Suprapubic skin (tissue), 4 donors: ENCODE results near the gene KLF17. TPM values are rescaled to one million over a fixed set of nuclear protein-coding genes. Genes with fewer than 3 reads are reported as not detected.

Source experiments
- DNase-seq, 2 donors: peaks; one replicate each; pipeline ENCODE4 v3.0.0-alpha.2; 2019; ENCODE audit warnings: low spot score in 2 of 2
- H3K27ac ChIP-seq: fragments of 200-600 bp; sonication (generic); one replicate; pipeline ENCODE4 v1.5.1; 2019
- H3K27me3 ChIP-seq: fragments of 200-600 bp; sonication (generic); one replicate; pipeline ENCODE4 v1.5.1; 2019
- H3K36me3 ChIP-seq: fragments of 200-600 bp; sonication (generic); one replicate; pipeline ENCODE4 v1.5.1; 2019
- H3K4me1 ChIP-seq: fragments of 200-600 bp; sonication (generic); one replicate; pipeline ENCODE4 v1.5.1; 2019
- H3K4me3 ChIP-seq: fragments of 200-600 bp; sonication (generic); one replicate; pipeline ENCODE4 v1.5.1; 2019; ENCODE audit warnings: mild to moderate bottlenecking
- H3K9me3 ChIP-seq: fragments of 200-600 bp; sonication (generic); one replicate; pipeline ENCODE4 v1.5.1; 2019
- EP300 ChIP-seq: sonication (generic); formaldehyde crosslinking; IDR thresholded peaks from one replicate; pipeline ENCODE4 v1.6.1; 2017; ENCODE audit warnings: antibody characterized with exemption
- POLR2A ChIP-seq, 2 donors: fragments of 450-650 bp; IDR thresholded peaks; one replicate each; pipeline ENCODE4 v1.6.1; 2017; ENCODE audit warnings: antibody characterized with exemption in 2 of 2, mild to moderate bottlenecking in 2 of 2, moderate library complexity in 2 of 2
- POLR2AphosphoS5 ChIP-seq, 3 donors: sonication (generic); formaldehyde crosslinking; IDR thresholded peaks; one replicate each; pipeline ENCODE4 v1.6.1; 2017; ENCODE audit warnings: antibody characterized with exemption in 3 of 3
- WGBS: methylation state at CpG from one replicate; pipeline ENCODE4 v1.1.5; 2018; 5-methylcytosine and 5-hydroxymethylcytosine counted together
- total RNA-seq, 4 donors: library from RNA; depleted of rRNA; stranded (reverse); fragments of >200 nt; gene quantifications; one replicate each; pipeline ENCODE4 v1.1.0, GENCODE V29; 2016
- TF ChIP-seq, protein P1 (sequence below), 2 donors: fragments of 200-600 bp in 1 of 2; fragments of 450-650 bp in 1 of 2; sonication (generic) in 1 of 2; IDR thresholded peaks; one replicate each; pipeline ENCODE4 v1.5.1; 2016 to 2019; ENCODE audit warnings: antibody characterized with exemption in 2 of 2, mild to moderate bottlenecking in 1 of 2, moderate library complexity in 1 of 2

Gene KLF17
- total RNA-seq, 4 donors from 2014 or later = not detected

- no peaks in the 10 kb centered on the region for H3K36me3 ChIP-seq
- H3K9me3 ChIP-seq = no peaks in the 10 kb centered on the region
- H3K27me3 ChIP-seq = peaks cover 4% of the 10 kb centered on the region
- DNase-seq = no peak
- 71% methylated on average over 3 of the region's 3 CpGs for WGBS
- no peaks in the 10 kb centered on the region for H3K4me1 ChIP-seq
- H3K27ac ChIP-seq = no peak overlapping the region
- TF ChIP-seq, protein P1, sequence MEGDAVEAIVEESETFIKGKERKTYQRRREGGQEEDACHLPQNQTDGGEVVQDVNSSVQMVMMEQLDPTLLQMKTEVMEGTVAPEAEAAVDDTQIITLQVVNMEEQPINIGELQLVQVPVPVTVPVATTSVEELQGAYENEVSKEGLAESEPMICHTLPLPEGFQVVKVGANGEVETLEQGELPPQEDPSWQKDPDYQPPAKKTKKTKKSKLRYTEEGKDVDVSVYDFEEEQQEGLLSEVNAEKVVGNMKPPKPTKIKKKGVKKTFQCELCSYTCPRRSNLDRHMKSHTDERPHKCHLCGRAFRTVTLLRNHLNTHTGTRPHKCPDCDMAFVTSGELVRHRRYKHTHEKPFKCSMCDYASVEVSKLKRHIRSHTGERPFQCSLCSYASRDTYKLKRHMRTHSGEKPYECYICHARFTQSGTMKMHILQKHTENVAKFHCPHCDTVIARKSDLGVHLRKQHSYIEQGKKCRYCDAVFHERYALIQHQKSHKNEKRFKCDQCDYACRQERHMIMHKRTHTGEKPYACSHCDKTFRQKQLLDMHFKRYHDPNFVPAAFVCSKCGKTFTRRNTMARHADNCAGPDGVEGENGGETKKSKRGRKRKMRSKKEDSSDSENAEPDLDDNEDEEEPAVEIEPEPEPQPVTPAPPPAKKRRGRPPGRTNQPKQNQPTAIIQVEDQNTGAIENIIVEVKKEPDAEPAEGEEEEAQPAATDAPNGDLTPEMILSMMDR (IDR thresholded peaks at IDR 0.05) = no peak
- TF ChIP-seq EP300 = no peak
- no peak for TF ChIP-seq POLR2AphosphoS5 (IDR thresholded peaks at IDR 0.05)
- TF ChIP-seq POLR2A (IDR thresholded peaks at IDR 0.05) = no peak
- no peak overlapping the region for H3K4me3 ChIP-seq
These were observed 44.2 kb upstream of the KLF17 start for GRCh38 chr1:44074415-44074814.

GRCh38 chr1:44076066-44076465 lies 42.6 kb upstream of the KLF17 start:
- no peak overlapping the region for H3K27ac ChIP-seq
- WGBS = 71% methylated on average over 1 of the region's 1 CpG
- no peaks in the 10 kb centered on the region for H3K36me3 ChIP-seq
- no peaks in the 10 kb centered on the region for H3K9me3 ChIP-seq
- TF ChIP-seq POLR2AphosphoS5 (IDR thresholded peaks at IDR 0.05) (no peak), POLR2A (IDR thresholded peaks at IDR 0.05) (no peak)
- H3K4me1 ChIP-seq = no peaks in the 10 kb centered on the region
- no peaks in the 10 kb centered on the region for H3K27me3 ChIP-seq
- DNase-seq = no peak
- no peak overlapping the region for H3K4me3 ChIP-seq

DNA sequence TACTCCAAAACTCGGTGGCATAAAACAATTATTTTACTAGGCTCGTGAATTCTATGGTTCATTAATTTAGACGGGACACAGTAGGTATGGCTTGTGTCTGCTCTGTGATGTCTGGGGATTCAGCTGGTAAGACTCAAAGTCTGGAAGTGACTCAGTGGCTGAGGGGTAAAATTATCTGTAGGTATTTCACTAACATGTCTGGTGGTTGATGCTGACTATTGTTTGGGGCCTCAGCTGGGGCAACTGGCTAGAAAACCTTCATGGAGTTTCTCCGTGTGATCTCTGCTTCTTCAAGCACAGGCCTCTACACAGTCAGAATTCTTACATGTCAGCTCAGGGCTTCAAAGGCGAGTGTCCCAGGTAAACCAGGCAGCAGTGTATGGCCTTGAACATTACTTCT lies 41.2 kb upstream of the KLF17 start:
- Histone ChIP-seq H3K9me3 (no peaks in the 10 kb centered on the region), H3K36me3 (no peaks in the 10 kb centered on the region), H3K4me3 (no peak overlapping the region), H3K27me3 (no peaks in the 10 kb centered on the region), H3K27ac (no peak overlapping the region), H3K4me1 (no peaks in the 10 kb centered on the region)
- TF ChIP-seq, protein P1 (IDR thresholded peaks at IDR 0.05) = no peak
- no peak for TF ChIP-seq EP300
- no peak for TF ChIP-seq POLR2AphosphoS5 (IDR thresholded peaks at IDR 0.05)
- TF ChIP-seq POLR2A (IDR thresholded peaks at IDR 0.05) = no peak
- DNase-seq = no peak
- WGBS = 90% methylated on average over 5 of the region's 5 CpGs

DNA sequence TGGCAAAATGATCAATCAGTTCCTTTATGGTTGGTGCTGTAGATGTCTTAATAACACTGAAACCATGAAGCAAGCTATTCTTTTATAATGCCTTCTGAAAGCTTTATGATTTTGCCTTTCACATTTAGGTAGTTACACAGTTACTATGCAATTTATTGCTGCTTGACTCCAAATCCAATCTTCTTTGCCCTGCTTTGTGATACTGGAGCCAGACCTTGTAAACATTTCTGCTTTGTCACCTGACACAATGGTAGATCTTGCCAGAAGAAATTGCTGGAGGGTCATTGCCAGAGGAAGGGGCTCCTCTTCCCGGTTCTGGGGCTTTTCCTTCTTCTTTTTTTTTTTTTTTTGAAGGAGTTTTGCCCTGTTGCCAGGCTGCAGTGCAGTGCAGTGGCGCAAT lies 40.5 kb upstream of the KLF17 start:
- Histone ChIP-seq H3K27ac (no peak overlapping the region), H3K4me3 (no peak overlapping the region), H3K27me3 (no peaks in the 10 kb centered on the region), H3K4me1 (no peaks in the 10 kb centered on the region), H3K36me3 (no peaks in the 10 kb centered on the region), H3K9me3 (no peaks in the 10 kb centered on the region)
- WGBS = 49% methylated on average over 2 of the region's 2 CpGs
- DNase-seq = no peak
- TF ChIP-seq EP300 (no peak), POLR2AphosphoS5 (IDR thresholded peaks at IDR 0.05) (no peak), POLR2A (IDR thresholded peaks at IDR 0.05) (no peak)
- TF ChIP-seq, protein P1 (IDR thresholded peaks at IDR 0.05) = no peak

GRCh38 chr1:44079566-44079965 lies 39.1 kb upstream of the KLF17 start:
- peaks cover 4% of the 10 kb centered on the region for H3K27me3 ChIP-seq
- H3K4me3 ChIP-seq = no peak overlapping the region
- no peaks in the 10 kb centered on the region for H3K9me3 ChIP-seq
- no peak overlapping the region for H3K27ac ChIP-seq
- DNase-seq = no peak
- no peaks in the 10 kb centered on the region for H3K36me3 ChIP-seq
- TF ChIP-seq EP300 (no peak), POLR2AphosphoS5 (IDR thresholded peaks at IDR 0.05) (no peak), POLR2A (IDR thresholded peaks at IDR 0.05) (no peak)
- TF ChIP-seq, protein P1 (IDR thresholded peaks at IDR 0.05) = no peak
- WGBS = 84% methylated on average over 4 of the region's 4 CpGs
- H3K4me1 ChIP-seq = no peaks in the 10 kb centered on the region
